Fibroblast of pulmonary artery (primary cell): Measurements from ENCODE around the gene NAT16.

Experiments
- DNase-seq: peaks from one replicate; pipeline ENCODE4 v3.0.0-alpha.2; 2010; ENCODE audit warnings: low read depth
- H3K4me3 ChIP-seq: replicated peaks from 2 replicates; pipeline ENCODE4 v1.5.1; 2011; ENCODE audit warnings: low read depth, mild to moderate bottlenecking, control low read depth, low read length, moderate library complexity
- CTCF ChIP-seq: IDR thresholded peaks from 2 replicates; pipeline ENCODE4 v1.5.1; 2011; ENCODE audit warnings: mild to moderate bottlenecking, control low read depth, low read length, inconsistent platforms; ENCODE audit errors: missing control alignments

NAT16 gene

GRCh38 chr7:101128040-101128834 is 51.9 kb downstream of the NAT16 start:
- DNase-seq = peak; percentile 66
- peak overlapping the region; percentile 94 for H3K4me3 ChIP-seq
- TF ChIP-seq CTCF = no peak

GRCh38 chr7:101127460-101128039 is 52.5 kb downstream of the NAT16 start:
- TF ChIP-seq CTCF = no peak
- DNase-seq = peak; percentile 40
- peak overlapping the region; percentile 94 for H3K4me3 ChIP-seq

GRCh38 chr7:101126651-101127459 is 53.2 kb downstream of the NAT16 start, which contains the start of gene SERPINE1:
Gene SERPINE1 (plus strand): TSS chr7:101127104. CDS start chr7:101128394, 1,290 bp downstream.
- TF ChIP-seq CTCF = peak; percentile 34
- H3K4me3 ChIP-seq = peak within 1 kb of the TSS; percentile 94
- DNase-seq = peak; percentile 100

- peak; percentile 9 for TF ChIP-seq CTCF
- H3K4me3 ChIP-seq = peak overlapping the region; percentile 94
- peak; percentile 94 for DNase-seq
These were observed 54.0 kb downstream of the NAT16 start for GRCh38 chr7:101125989-101126650.

- peak; percentile 92 for DNase-seq
- H3K4me3 ChIP-seq = no peak overlapping the region
- TF ChIP-seq CTCF = no peak
These were observed 55.6 kb downstream of the NAT16 start for GRCh38 chr7:101124376-101125056.

GRCh38 chr7:101123703-101124068 is 56.4 kb downstream of the NAT16 start:
- H3K4me3 ChIP-seq = no peak overlapping the region
- no peak for DNase-seq
- no peak for TF ChIP-seq CTCF
